KOPT-K1 (cell line): Measurements from ENCODE around the gene PHETA1.
"Not testable (repeated sequence)": the region's sequence is repeated elsewhere in the genome, so short reads cannot be mapped to it uniquely, and the experiment has no call there.

ENCODE experiments used
- H3K27ac ChIP-seq: fragments of 200-600 bp; sonication (generic); 2 replicates; pipeline ENCODE4 v1.5.1; 2016; ENCODE audit warnings: antibody characterized with exemption, mild to moderate bottlenecking, low read depth, low read length; ENCODE audit not compliant: poor library complexity, severe bottlenecking
- H3K36me3 ChIP-seq: fragments of 200-600 bp; sonication (generic); 2 replicates; pipeline ENCODE4 v1.5.1; 2017; ENCODE audit warnings: antibody characterized with exemption, mild to moderate bottlenecking, low read length, moderate library complexity; ENCODE audit not compliant: insufficient read depth
- H3K9me3 ChIP-seq: fragments of 200-600 bp; sonication (generic); 2 replicates; pipeline ENCODE4 v1.5.1; 2017; ENCODE audit warnings: antibody characterized with exemption, low read length, mild to moderate bottlenecking; ENCODE audit not compliant: insufficient read depth, poor library complexity, severe bottlenecking

The PHETA1 gene

GRCh38 chr12:111352296-111352993, 16.4 kb downstream of the PHETA1 start:
- Histone ChIP-seq H3K36me3 (no peaks in the 10 kb centered on the region), H3K27ac (no peak overlapping the region), H3K9me3 (peaks cover 14% of the 10 kb centered on the region)

- no peak overlapping the region for H3K27ac ChIP-seq
- H3K9me3 ChIP-seq: peaks cover 16% of the 10 kb centered on the region
- H3K36me3 ChIP-seq: no peaks in the 10 kb centered on the region
Observed at GRCh38 chr12:111351026-111351425, 17.9 kb downstream of the PHETA1 start.

DNA sequence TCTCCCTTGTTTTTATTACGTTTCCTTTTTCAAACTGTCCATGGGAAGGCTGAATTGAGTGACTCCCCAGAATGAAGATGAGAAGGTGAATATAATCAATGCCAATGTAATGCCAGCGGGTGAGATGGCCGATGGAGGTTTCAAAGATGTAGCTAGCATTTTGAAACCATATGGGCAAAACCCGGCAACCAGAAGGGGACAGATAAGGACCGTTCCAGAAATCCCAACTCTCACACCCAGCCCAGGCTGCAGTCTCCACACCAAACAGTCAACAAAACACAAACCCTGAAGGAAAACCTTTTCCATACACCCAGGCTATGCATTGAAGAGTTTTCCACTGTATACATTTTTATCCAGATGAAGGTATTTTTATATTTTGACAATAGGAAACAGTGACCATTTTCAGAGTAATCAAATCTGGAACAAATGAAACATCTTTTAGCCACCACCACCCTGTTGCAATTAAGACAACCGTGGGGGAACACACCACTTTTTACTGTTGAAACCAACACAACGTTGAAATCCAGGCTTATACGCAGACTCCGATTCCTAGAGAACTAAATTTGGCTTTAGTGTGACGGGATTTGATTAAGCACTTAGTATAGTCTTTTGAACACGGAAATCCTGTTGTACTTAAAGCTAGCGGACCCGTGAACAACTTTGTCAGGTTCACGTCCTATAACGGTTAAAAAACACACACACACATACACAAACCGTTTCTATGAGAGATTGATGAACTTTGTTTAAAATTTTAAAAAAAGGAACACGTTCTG, 19.0 kb downstream of the PHETA1 start:
- Histone ChIP-seq H3K36me3 (no peaks in the 10 kb centered on the region), H3K27ac (no peak overlapping the region), H3K9me3 (peaks cover 16% of the 10 kb centered on the region)

DNA sequence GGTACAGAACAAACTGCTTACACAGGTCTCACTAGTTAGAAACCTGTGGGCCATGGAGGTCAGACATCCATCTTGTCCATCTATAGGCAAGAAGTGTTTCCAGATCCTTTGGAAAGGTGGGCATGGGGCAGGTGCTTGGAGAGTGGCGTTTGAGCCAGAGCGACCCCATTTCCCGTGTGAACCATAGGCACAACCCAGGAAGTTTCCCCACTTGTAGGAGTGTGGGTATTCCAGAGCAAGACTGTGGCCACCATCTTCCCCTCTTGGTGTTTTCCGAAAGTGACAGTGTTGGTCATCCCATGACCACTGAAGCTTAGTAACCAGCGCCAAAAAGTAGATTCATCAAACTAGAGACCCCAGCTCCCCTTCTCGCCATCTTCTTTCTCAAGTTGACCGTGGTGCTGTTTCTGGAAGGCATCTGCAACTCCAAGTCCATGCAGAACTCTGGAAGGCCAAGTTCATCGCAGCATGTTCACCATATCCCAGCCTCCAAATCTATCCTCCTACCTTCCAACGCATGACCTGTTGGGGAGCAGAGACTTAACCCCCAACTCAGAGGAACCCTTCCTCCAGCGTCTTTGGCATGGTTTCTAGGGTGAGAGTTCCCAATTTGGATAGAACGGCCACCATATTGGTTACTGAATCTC, 19.7 kb downstream of the PHETA1 start:
- H3K27ac ChIP-seq: no peak overlapping the region
- peaks cover 16% of the 10 kb centered on the region for H3K9me3 ChIP-seq
- no peaks in the 10 kb centered on the region for H3K36me3 ChIP-seq

DNA sequence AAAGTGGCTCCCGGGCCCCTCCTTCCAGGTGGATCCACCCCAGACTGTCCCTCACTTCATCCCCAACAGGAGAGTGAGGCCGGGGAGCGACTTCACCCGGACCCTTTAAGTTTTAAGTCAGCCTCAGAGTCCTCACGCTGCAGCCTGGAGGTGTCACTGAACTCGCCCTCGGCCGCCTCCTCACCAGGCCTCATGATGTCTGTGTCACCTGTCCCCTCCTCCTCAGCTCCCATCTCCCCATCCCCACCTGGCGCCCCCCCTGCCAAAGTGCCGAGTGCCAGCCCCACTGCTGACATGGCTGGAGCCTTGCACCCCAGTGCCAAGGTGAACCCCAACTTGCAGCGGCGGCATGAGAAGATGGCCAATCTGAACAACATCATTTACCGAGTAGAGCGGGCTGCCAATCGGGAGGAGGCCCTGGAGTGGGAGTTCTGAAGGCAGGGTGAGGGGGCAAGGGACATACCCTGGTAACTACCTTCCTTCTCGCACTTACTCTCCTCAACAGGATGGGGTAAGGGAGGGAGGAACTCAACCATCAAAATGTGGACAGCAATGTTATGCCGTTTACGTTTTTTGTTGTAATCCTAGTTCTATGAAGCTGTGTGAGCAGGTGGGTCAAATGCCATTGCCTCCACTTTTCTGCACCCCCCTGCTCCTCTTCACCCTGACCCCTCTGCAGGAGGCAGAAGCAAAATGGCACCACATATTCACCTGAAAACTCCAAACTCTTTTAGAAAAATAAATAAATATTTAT, 20.8 kb downstream of the PHETA1 start:
- H3K9me3 ChIP-seq: peaks cover 16% of the 10 kb centered on the region
- no peaks in the 10 kb centered on the region for H3K36me3 ChIP-seq
- H3K27ac ChIP-seq: no peak overlapping the region

DNA sequence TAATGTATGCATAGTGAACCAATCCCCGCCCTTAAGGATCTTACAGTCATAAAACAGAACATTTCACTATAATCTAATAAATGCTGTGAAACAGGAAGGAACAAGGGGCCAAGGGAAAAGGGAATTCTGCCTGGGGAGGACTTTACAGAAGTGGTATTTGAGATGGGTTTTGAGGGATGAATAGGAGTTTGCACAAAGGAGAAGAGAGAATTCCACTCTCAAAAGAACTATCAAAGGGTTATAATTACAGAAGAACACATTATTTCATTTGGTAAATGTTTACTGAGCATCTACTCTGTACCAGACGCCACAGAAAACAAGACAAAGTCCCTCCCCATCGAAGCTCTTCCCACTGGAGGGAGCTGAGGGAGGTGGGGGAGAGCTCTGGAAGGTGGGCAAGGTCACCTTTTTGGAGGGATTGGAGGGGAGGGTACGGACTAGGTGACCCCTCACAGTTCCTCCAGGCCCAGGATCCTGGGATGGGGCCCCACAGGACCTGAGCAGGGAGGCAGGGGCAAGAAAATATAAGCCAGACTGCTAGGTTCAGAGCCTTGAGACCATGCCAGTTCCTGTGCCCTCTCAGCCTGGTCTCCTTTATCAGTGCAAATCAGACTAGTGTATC, 24.5 kb downstream of the PHETA1 start:
- no peak overlapping the region for H3K27ac ChIP-seq

GRCh38 chr12:111343181-111343580, 25.7 kb downstream of the PHETA1 start:
- Histone ChIP-seq H3K27ac (no peak overlapping the region), H3K9me3 (peaks cover 9% of the 10 kb centered on the region)

More for the DNA sequence above, 24.5 kb downstream of the PHETA1 start:
- Histone ChIP-seq H3K36me3 (no peaks in the 10 kb centered on the region), H3K9me3 (peaks cover 16% of the 10 kb centered on the region)

GRCh38 chr12:111342376-111342775, 26.5 kb downstream of the PHETA1 start:
- H3K36me3 ChIP-seq: no peaks in the 10 kb centered on the region
- H3K27ac ChIP-seq: no peak overlapping the region

More at GRCh38 chr12:111343181-111343580, 25.7 kb downstream of the PHETA1 start:
- H3K36me3 ChIP-seq: no peaks in the 10 kb centered on the region

DNA sequence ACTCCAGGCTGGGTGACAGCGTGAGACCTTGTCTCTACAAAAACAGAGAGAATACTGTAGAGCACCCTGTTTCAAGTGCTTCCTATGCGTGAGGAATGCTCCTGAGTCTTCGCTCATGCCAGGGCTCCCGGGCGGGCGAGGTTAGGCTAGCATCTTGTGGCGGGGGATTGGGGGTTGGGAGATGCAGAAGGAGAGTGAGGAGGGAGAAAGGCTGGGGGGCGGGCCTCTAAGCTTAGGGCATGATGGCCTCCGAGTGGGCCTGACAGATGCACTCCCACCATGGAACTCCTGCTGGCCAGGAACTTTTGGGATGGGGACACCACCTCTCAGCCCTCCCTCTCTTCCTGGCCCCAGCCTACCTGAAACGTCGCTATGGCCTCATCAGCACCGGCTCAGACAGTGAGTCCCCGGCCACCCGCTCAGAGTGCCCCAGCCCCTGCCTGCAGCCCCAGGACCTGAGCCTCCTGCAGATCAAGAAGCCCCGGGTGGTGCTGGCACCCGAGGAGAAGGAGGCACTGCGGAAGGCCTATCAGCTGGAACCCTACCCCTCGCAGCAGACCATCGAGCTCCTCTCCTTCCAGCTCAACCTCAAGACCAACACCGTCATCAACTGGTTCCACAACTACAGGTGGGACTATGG, 27.3 kb downstream of the PHETA1 start:
- no peaks in the 10 kb centered on the region for H3K9me3 ChIP-seq
- H3K36me3 ChIP-seq: no peaks in the 10 kb centered on the region
- H3K27ac ChIP-seq: no peak overlapping the region

More at GRCh38 chr12:111342376-111342775, 26.5 kb downstream of the PHETA1 start:
- peaks cover under 1% of the 10 kb centered on the region for H3K9me3 ChIP-seq

GRCh38 chr12:111340680-111341079, 28.2 kb downstream of the PHETA1 start:
- not testable (repeated sequence) for H3K36me3 ChIP-seq, H3K27ac ChIP-seq

GRCh38 chr12:111340231-111340630, 28.7 kb downstream of the PHETA1 start:
- no peaks in the 10 kb centered on the region for H3K9me3 ChIP-seq
- H3K36me3 ChIP-seq: no peaks in the 10 kb centered on the region
- no peak overlapping the region for H3K27ac ChIP-seq

More at GRCh38 chr12:111340680-111341079, 28.2 kb downstream of the PHETA1 start:
- H3K9me3 ChIP-seq: not testable (repeated sequence)

DNA sequence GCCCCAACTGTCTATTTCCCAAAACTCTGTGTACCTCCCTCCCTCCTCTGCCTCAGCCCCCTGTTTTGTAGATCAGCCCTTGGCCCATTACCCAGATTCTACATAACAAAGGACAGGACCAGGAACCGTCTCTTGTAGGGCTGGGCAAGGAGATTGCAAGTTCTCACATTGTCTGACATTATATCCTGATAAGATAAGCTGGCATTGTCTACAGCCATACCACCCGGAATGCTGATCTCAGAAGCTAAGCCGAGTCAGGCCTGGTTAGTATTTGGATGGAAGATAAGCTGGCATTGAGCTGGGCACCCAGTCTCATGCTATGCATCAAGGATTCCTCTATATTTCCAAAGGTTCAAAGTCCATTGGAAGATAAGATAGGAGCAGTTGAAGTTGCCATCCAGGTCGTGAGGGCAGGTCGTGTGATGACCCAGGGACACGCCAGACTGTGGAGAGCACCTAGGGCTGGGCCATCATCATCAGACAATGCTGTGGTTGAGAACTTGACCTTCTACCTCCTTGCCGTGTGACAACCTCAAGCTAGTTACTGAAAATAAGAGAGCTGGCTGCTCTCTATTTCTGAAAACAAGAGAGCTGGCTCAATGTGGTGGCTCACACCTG, 29.5 kb downstream of the PHETA1 start:
- H3K36me3 ChIP-seq: no peaks in the 10 kb centered on the region
- H3K9me3 ChIP-seq: no peaks in the 10 kb centered on the region
- no peak overlapping the region for H3K27ac ChIP-seq

DNA sequence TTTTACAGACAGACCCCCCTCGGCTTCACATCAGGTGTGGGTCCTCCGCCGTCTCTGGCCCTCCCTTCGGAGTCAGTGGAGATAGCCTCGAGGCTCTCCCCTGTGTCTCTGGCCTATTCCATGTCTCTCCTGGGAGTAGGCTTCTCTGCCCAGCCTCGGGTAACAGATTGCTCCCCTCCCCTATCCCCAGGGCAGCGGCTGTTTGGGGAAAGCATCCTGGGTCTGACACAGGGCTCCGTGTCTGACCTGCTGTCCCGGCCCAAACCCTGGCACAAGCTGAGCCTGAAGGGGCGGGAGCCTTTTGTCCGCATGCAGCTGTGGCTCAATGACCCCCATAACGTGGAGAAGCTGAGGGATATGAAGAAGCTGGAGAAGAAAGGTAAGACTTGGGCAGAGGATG, 30.8 kb downstream of the PHETA1 start:
- Histone ChIP-seq H3K27ac (no peak overlapping the region), H3K36me3 (no peaks in the 10 kb centered on the region), H3K9me3 (no peaks in the 10 kb centered on the region)

DNA sequence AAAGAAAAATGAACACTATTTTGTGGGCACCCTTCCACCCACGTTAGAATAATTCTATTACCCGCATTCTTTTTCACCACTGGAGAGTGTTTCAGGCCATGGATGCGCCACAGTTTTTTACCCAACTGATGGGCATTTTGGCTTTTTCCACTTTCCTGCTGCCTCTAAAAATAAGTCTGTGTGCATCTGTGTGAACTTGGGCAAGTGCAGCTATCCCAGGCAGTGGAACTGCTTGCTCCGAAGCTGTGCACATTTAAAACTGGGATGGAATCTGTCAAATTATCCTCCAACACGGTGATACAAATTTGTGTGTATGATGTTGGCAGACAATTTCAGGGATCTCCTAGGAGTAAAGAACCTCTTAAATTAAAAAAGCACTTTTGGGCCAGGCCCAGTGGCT, 31.5 kb downstream of the PHETA1 start:
- H3K27ac ChIP-seq: no peak overlapping the region
- H3K36me3 ChIP-seq: no peaks in the 10 kb centered on the region
- no peaks in the 10 kb centered on the region for H3K9me3 ChIP-seq
